ENCODE measurements around the gene TP53I13. TPM values are rescaled to one million over a fixed set of nuclear protein-coding genes. Genes with fewer than 3 reads are reported as not detected.

Gene TP53I13
- total and polyA plus RNA-seq, 2 of the 4 experiments (the other 2 are of a cell fraction): 22.0 to 48.3 TPM

DNA sequence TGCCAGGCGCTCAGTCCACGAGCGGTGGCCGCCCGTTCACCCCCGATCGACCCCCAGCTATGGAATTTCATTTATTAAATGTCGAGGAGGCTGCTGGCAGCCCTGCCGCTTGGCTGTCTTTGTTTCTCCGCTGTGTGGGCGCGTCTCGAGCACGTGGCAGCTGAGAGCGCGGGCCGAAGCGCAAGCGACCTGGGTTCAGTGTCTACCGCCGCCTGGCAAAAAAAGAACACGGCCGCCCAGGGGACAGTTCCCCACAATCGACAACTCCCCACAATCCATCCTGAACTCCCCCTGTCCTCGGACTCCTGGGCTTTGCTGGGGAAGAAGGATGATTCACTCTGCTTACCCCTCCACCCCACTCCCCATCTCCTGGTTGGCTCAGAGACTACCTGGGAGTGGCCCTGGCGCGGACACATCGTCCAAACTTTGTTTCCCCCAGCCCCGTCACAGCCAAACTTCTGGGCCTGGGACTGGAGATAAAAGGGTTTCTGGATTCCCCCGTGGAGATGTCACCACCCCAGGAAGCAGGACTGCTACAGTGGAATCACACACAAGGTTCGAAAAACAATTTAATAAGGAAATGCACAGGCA lies 22.7 kb downstream of the TP53I13 start:
- in situ Hi-C loops (cut with MboI; ENCODE audit: low sequenced_read_pairs): no loop called here
- TF ChIP-seq MXI1 (IDR thresholded peaks at IDR 0.05; ENCODE audit: borderline replicate concordance, low read depth, low read length) (peak; percentile 82), BHLHE40 (IDR thresholded peaks at IDR 0.05; ENCODE audit: low read depth, low read length) (no peak)
- Histone ChIP-seq H3K79me1 (ENCODE audit: low read depth in 1 of 2, low read length in 2 of 2) (peaks cover 11 to 47% of the 10 kb centered on the region in 2 experiments; a peak in 3 of 4 replicates), H3K23ac (ENCODE audit: low read depth, low read length) (peak overlapping the region; percentile 10; the same call in 1 of the 2 replicates), H3K4ac (ENCODE audit: low read depth, low read length) (peak overlapping the region; percentile 49), H2AK5ac (ENCODE audit: low read depth, low read length) (no peak overlapping the region), H3K14ac (replicated peaks; ENCODE audit: low read depth, low read length) (no peak overlapping the region), H4K91ac (ENCODE audit: insufficient read depth, low read depth, low read length) (peak overlapping the region; percentile 23), H3K9me1 (ENCODE audit: insufficient read depth, low read length) (peaks cover 9% of the 10 kb centered on the region), H3K18ac (ENCODE audit: low read depth, low read length) (peak overlapping the region; percentile 7; the same call in 1 of the 2 replicates), H2BK15ac (ENCODE audit: low read depth, low read length) (0 out of 3 replicates have a peak overlapping the region, but pooled peaks have one; percentile 19), H4K20me1 (ENCODE audit: insufficient read depth, low read length) (peaks cover 55% of the 10 kb centered on the region), H4K8ac (ENCODE audit: low read depth in 2 of 2, low read length in 2 of 2) (peak overlapping the region; percentile 20 to 95; a peak in 3 of 4 replicates), H3K4me2 (ENCODE audit: low read depth, low read length) (peak overlapping the region; percentile 74), H3K9me3 (ENCODE audit: control insufficient read depth, insufficient read depth, low read length) (no peaks in the 10 kb centered on the region), H2AK9ac (replicated peaks; ENCODE audit: low read depth, low read length, poor library complexity) (peak overlapping the region; percentile 93), H3K27ac (ENCODE audit: insufficient read depth, low read length) (peak overlapping the region; percentile 27), H3K4me3 (ENCODE audit: insufficient read depth, low read depth, low read length) (no peak overlapping the region), H3K4me1 (ENCODE audit: control insufficient read depth, insufficient read depth, low read length) (peaks cover 40% of the 10 kb centered on the region), H3K36me3 (ENCODE audit: control insufficient read depth, insufficient read depth, low read length) (no peaks in the 10 kb centered on the region), H2AFZ (replicated peaks; ENCODE audit: low read length, poor library complexity) (peak overlapping the region; percentile 97), H2BK120ac (ENCODE audit: low read depth, low read length) (peak overlapping the region; percentile 16; the same call in 1 of the 2 replicates), H2BK20ac (ENCODE audit: low read depth, low read length) (peak overlapping the region; percentile 16; the same call in 1 of the 2 replicates), H2BK5ac (ENCODE audit: low read depth, low read length, poor library complexity, severe bottlenecking) (peak overlapping the region; percentile 16), H3K56ac (ENCODE audit: extremely low read depth, insufficient read depth, low read length) (0 out of 2 replicates have a peak overlapping the region, but pooled peaks have one; percentile 37), H4K5ac (ENCODE audit: low read depth, low read length) (peak overlapping the region; percentile 38; the same call in 1 of the 2 replicates), H3K9ac (ENCODE audit: low read depth, low read length) (no peak overlapping the region; the same call in 1 of the 2 replicates), H3K27me3 (ENCODE audit: control insufficient read depth, insufficient read depth, low read length) (peaks cover 2% of the 10 kb centered on the region; the same call in 1 of the 2 replicates)
- ATAC-seq (ENCODE audit: low read depth) (no peak), DNase-seq (peak; percentile 45)
- no TSS peak for BruUV-seq (replicated peaks)
- ChIA-PET CTCF (interaction anchor here (0.7 to 2.1 kb wide), 4 partner anchors 10 to 221 kb away, joined by 3 to 7 read pairs (median 4); no protein-coding TSS in a partner anchor), POLR2A (ENCODE audit: unreplicated experiment) (interaction anchor here (0.5 kb wide), 1 partner anchor 19 kb away, joined by 3 read pairs; no protein-coding TSS in a partner anchor)
- dilution Hi-C loops (cut with HindIII; ENCODE audit: low sequenced_read_pairs, unreplicated experiment): no loop called here
- intact Hi-C loops (cut with micrococcal nuclease): loop anchor here (1.0 kb wide), 1 partner anchor 221 kb away; no protein-coding TSS in a partner anchor
- 0% methylated on average over 9 of the region's 31 CpGs; no CpG with 5 or more reads in 1 of the 2 experiments for WGBS, 2 experiments (ENCODE audit: extremely low coverage in 2 of 2, insufficient read length in 1 of 2)

Measured in IMR-90 (cell line).